CD14-positive monocyte (primary cell): ENCODE data around the gene R3HCC1L. TPM values are rescaled to one million over a fixed set of nuclear protein-coding genes. Genes with fewer than 3 reads are reported as not detected.

Experiments used
- DNase-seq, 3 donors: peaks; one replicate each; pipeline ENCODE4 v3.0.0-alpha.2; 2011 to 2022
- H2AFZ ChIP-seq: 2 replicates; pipeline ENCODE4 v1.6.0; 2012; ENCODE audit warnings: mild to moderate bottlenecking, low read depth, low read length, inconsistent platforms; ENCODE audit not compliant: insufficient read depth, poor library complexity, severe bottlenecking
- H3K27ac ChIP-seq, 2 donors: 1 replicate in 1 of 2; 2 replicates in 1 of 2; pipeline ENCODE4 v1.5.1; 2012 to 2013; ENCODE audit warnings: low read length in 2 of 2, control low read depth in 1 of 2, inconsistent platforms in 1 of 2, low read depth in 1 of 2, mild to moderate bottlenecking in 1 of 2
- H3K27me3 ChIP-seq, 2 donors: one replicate each; pipeline versions ENCODE4 v1.6.0 to v1.6.1; 2011 to 2013; ENCODE audit warnings: low read length in 2 of 2; ENCODE audit not compliant: control insufficient read depth in 2 of 2, insufficient read depth in 2 of 2
- H3K36me3 ChIP-seq, 2 donors: replicated peaks in 1 of 2; 1 replicate in 1 of 2; 2 replicates in 1 of 2; pipeline versions ENCODE4 v1.5.1 to v1.6.1; 2012 to 2013; ENCODE audit warnings: low read length in 2 of 2, control low read depth in 1 of 2, inconsistent platforms in 1 of 2, mild to moderate bottlenecking in 1 of 2; ENCODE audit not compliant: insufficient read depth in 2 of 2, control insufficient read depth in 1 of 2
- H3K4me1 ChIP-seq, 2 donors: 1 replicate in 1 of 2; 2 replicates in 1 of 2; pipeline versions ENCODE4 v1.5.1 to v1.6.1; 2012 to 2013; ENCODE audit warnings: low read length in 2 of 2, control low read depth in 1 of 2, inconsistent platforms in 1 of 2, mild to moderate bottlenecking in 1 of 2, moderate library complexity in 1 of 2; ENCODE audit not compliant: insufficient read depth in 2 of 2, control insufficient read depth in 1 of 2
- H3K4me2 ChIP-seq: replicated peaks from 2 replicates; pipeline ENCODE3; 2012; ENCODE audit warnings: low read length, moderate library complexity, mild to moderate bottlenecking; ENCODE audit not compliant: poor library complexity, severe bottlenecking; ENCODE audit errors: extremely low read depth
- H3K4me3 ChIP-seq, 3 experiments: fragments of 200-600 bp in 1 of 3; sonication (generic) in 1 of 3; replicated peaks in 1 of 3; 1 replicate in 2 of 3; 2 replicates in 1 of 3; pipeline ENCODE4 v1.5.1; 2011 to 2013; ENCODE audit warnings: low read length in 3 of 3, mild to moderate bottlenecking in 3 of 3, control low read depth in 2 of 3, low read depth in 2 of 3, inconsistent platforms in 1 of 3, moderate library complexity in 1 of 3
- H3K79me2 ChIP-seq: 2 replicates; pipeline ENCODE4 v1.6.0; 2012; ENCODE audit warnings: mild to moderate bottlenecking, control low read depth, inconsistent platforms, low read length, moderate library complexity; ENCODE audit not compliant: insufficient read depth
- H3K9ac ChIP-seq: 2 replicates; pipeline ENCODE4 v1.6.0; 2017; ENCODE audit warnings: low read length, mild to moderate bottlenecking; ENCODE audit not compliant: insufficient read depth, poor library complexity, severe bottlenecking
- H3K9me3 ChIP-seq, 2 donors: replicated peaks in 1 of 2; 1 replicate in 1 of 2; 2 replicates in 1 of 2; pipeline versions ENCODE4 v1.5.1 to v1.6.1; 2012 to 2013; ENCODE audit warnings: low read length in 2 of 2, control low read depth in 1 of 2; ENCODE audit not compliant: control insufficient read depth in 1 of 2, insufficient read depth in 1 of 2
- H4K20me1 ChIP-seq: 2 replicates; pipeline ENCODE4 v1.6.0; 2012; ENCODE audit warnings: mild to moderate bottlenecking, low read length, control low read depth, moderate library complexity; ENCODE audit not compliant: insufficient read depth
- H3K27ac Mint-ChIP-seq, 7 donors: one replicate each; pipeline ENCODE4 v1.8.0; 2020; ENCODE audit warnings: mild to moderate bottlenecking in 7 of 7, mixed read lengths in 7 of 7, moderate library complexity in 6 of 7, inconsistent platforms in 2 of 7
- H3K27me3 Mint-ChIP-seq, 3 donors: one replicate each; pipeline ENCODE4 v1.8.0; 2021 to 2022; ENCODE audit warnings: low read depth in 3 of 3, mild to moderate bottlenecking in 3 of 3, mixed read lengths in 3 of 3, moderate library complexity in 3 of 3, inconsistent platforms in 1 of 3
- H3K36me3 Mint-ChIP-seq, 2 donors: one replicate each; pipeline ENCODE4 v1.8.0; 2020; ENCODE audit warnings: mixed read lengths in 2 of 2, inconsistent platforms in 1 of 2, mild to moderate bottlenecking in 1 of 2
- H3K4me1 Mint-ChIP-seq: one replicate; pipeline ENCODE4 v1.8.0; 2020; ENCODE audit warnings: mild to moderate bottlenecking, mixed read lengths
- H3K4me3 Mint-ChIP-seq, 2 donors: one replicate each; pipeline ENCODE4 v1.8.0; 2020; ENCODE audit warnings: mild to moderate bottlenecking in 2 of 2, mixed read lengths in 2 of 2, moderate library complexity in 1 of 2
- H3K9me3 Mint-ChIP-seq, 7 donors: one replicate each; pipeline ENCODE4 v1.8.0; 2020 to 2022; ENCODE audit warnings: mixed read lengths in 7 of 7, mild to moderate bottlenecking in 6 of 7, moderate library complexity in 6 of 7, inconsistent platforms in 2 of 7
- CTCF ChIP-seq: fragments of 200-600 bp; IDR thresholded peaks from one replicate; pipeline ENCODE4 v1.8.0; 2022; ENCODE audit warnings: antibody characterized with exemption, mild to moderate bottlenecking
- WGBS: methylation state at CpG from one replicate; pipeline ENCODE4 v1.1.5; 2013; ENCODE audit warnings: missing lambda C conversion rate; ENCODE audit not compliant: insufficient coverage; 5-methylcytosine and 5-hydroxymethylcytosine counted together
- intact Hi-C, 2 donors: fragments of 100-400 bp; cut with micrococcal nuclease; formaldehyde crosslinking; loops; one replicate each; pipeline versions ENCODE4 v1.15.0 to v1.15.1; 2023
- polyA plus RNA-seq, 3 donors: library from polyadenylated mRNA; depleted of rRNA in 1 of 3; unstranded in 2 of 3; stranded (reverse) in 1 of 3; fragments of 300-500 nt in 2 of 3; fragments of >200 nt in 1 of 3; fragmentation: Illumina TruSeq in 2 of 3; gene quantifications; 1 replicate in 2 of 3; 2 replicates in 1 of 3; pipeline ENCODE4 v1.2.3, GENCODE V29; 2012 to 2021

R3HCC1L gene
- polyA plus RNA-seq, 3 donors: 2.6 to 13.8 (median 2.7) TPM

GRCh38 chr10:98231417-98231816 lies 97.0 kb downstream of the R3HCC1L start:
- H3K9me3 ChIP-seq: no peaks in the 10 kb centered on the region
- DNase-seq: no peak
- intact Hi-C loops: no loop called here
- WGBS: 100% methylated on average over 1 of the region's 4 CpGs
- H3K27me3 ChIP-seq: no peaks in the 10 kb centered on the region
- Mint-ChIP-seq H3K4me3 (no peak overlapping the region), H3K4me1 (no peaks in the 10 kb centered on the region), H3K9me3 (peaks cover 0 to 4% (median 0%) of the 10 kb centered on the region in 7 donors), H3K27me3 (peaks cover 0 to 1% (median 0%) of the 10 kb centered on the region in 3 donors), H3K27ac (no peak overlapping the region), H3K36me3 (peaks cover 39 to 46% of the 10 kb centered on the region in 2 donors)
- peaks cover 4% of the 10 kb centered on the region for H3K79me2 ChIP-seq
- TF ChIP-seq CTCF: no peak
- H3K4me3 ChIP-seq: no peak overlapping the region
- peaks cover 44% of the 10 kb centered on the region for H4K20me1 ChIP-seq
- peaks cover 36 to 54% of the 10 kb centered on the region in 2 donors for H3K36me3 ChIP-seq
- H3K4me1 ChIP-seq: no peaks in the 10 kb centered on the region
- H2AFZ ChIP-seq: no peak overlapping the region
- H3K9ac ChIP-seq: no peak overlapping the region
- no peak overlapping the region for H3K4me2 ChIP-seq
- H3K27ac ChIP-seq: no peak overlapping the region

GRCh38 chr10:98235846-98236245 lies 101.4 kb downstream of the R3HCC1L start:
- Histone ChIP-seq H3K27me3 (no peaks in the 10 kb centered on the region), H3K79me2 (no peaks in the 10 kb centered on the region), H4K20me1 (peaks cover 29% of the 10 kb centered on the region), H3K36me3 (peaks cover 72 to 98% of the 10 kb centered on the region in 2 donors), H3K4me2 (no peak overlapping the region), H3K9ac (no peak overlapping the region), H2AFZ (no peak overlapping the region), H3K4me1 (no peaks in the 10 kb centered on the region), H3K27ac (no peak overlapping the region), H3K9me3 (no peaks in the 10 kb centered on the region), H3K4me3 (no peak overlapping the region)
- H3K4me3 Mint-ChIP-seq: no peak overlapping the region
- peak overlapping the region in 1 of 7 donors; percentile 62 for H3K27ac Mint-ChIP-seq
- H3K9me3 Mint-ChIP-seq: no peaks in the 10 kb centered on the region
- no peak for TF ChIP-seq CTCF
- intact Hi-C loops: no loop called here
- H3K27me3 Mint-ChIP-seq: peaks cover 0 to 1% (median 0%) of the 10 kb centered on the region in 3 donors
- DNase-seq: no peak
- peaks cover 70 to 85% of the 10 kb centered on the region in 2 donors for H3K36me3 Mint-ChIP-seq
- WGBS: 100% methylated on average over 4 of the region's 5 CpGs
- H3K4me1 Mint-ChIP-seq: no peaks in the 10 kb centered on the region
